ENCODE data around the gene VPS18.
"Not testable (repeated sequence)": the region's sequence is repeated elsewhere in the genome, so short reads cannot be mapped to it uniquely, and the experiment has no call there.

Gene VPS18, protein sequence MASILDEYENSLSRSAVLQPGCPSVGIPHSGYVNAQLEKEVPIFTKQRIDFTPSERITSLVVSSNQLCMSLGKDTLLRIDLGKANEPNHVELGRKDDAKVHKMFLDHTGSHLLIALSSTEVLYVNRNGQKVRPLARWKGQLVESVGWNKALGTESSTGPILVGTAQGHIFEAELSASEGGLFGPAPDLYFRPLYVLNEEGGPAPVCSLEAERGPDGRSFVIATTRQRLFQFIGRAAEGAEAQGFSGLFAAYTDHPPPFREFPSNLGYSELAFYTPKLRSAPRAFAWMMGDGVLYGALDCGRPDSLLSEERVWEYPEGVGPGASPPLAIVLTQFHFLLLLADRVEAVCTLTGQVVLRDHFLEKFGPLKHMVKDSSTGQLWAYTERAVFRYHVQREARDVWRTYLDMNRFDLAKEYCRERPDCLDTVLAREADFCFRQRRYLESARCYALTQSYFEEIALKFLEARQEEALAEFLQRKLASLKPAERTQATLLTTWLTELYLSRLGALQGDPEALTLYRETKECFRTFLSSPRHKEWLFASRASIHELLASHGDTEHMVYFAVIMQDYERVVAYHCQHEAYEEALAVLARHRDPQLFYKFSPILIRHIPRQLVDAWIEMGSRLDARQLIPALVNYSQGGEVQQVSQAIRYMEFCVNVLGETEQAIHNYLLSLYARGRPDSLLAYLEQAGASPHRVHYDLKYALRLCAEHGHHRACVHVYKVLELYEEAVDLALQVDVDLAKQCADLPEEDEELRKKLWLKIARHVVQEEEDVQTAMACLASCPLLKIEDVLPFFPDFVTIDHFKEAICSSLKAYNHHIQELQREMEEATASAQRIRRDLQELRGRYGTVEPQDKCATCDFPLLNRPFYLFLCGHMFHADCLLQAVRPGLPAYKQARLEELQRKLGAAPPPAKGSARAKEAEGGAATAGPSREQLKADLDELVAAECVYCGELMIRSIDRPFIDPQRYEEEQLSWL

GRCh38 chr15:40893733-40894680, at the start of gene VPS18:
TSS of gene VPS18 (plus strand) at chr15:40894450. CDS start at chr15:40894769, 319 bp downstream.
- peak; percentile 97 to 99 (median 97) for DNase-seq (ENCODE audit: low read depth in 3 of 3)

DNA sequence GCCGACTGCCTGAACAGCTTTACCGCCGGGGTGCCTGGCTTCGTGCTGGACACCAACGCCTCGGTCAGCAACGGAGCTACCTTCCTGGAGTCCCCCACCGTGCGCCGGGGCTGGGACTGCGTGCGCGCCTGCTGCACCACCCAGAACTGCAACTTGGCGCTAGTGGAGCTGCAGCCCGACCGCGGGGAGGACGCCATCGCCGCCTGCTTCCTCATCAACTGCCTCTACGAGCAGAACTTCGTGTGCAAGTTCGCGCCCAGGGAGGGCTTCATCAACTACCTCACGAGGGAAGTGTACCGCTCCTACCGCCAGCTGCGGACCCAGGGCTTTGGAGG, 49.6 kb upstream of the VPS18 start:
- DNase-seq (ENCODE audit: low read depth in 3 of 3) = peak in 1 of 3 experiments; percentile 38

DNA sequence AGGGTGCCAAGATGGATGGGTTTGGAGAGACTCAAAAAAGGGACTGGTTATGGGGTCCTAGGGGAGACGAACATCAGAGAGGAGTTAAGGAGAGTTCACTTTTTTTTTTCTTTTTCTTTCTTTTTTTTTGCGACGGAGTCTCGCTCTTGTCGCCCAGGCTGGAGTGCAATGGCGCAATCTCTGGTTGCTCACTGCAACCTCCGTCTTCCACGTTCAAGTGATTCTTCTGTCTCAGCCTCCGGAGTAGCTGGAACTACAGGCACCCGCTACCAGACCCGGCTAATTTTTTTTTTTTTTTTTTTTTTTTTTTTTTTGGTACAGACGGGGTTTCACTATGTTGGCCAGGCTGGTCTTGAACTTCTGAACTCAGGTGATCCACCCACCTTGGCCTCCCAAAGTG, 49.2 kb upstream of the VPS18 start:
- no peak for DNase-seq (ENCODE audit: low read depth in 3 of 3)

DNA sequence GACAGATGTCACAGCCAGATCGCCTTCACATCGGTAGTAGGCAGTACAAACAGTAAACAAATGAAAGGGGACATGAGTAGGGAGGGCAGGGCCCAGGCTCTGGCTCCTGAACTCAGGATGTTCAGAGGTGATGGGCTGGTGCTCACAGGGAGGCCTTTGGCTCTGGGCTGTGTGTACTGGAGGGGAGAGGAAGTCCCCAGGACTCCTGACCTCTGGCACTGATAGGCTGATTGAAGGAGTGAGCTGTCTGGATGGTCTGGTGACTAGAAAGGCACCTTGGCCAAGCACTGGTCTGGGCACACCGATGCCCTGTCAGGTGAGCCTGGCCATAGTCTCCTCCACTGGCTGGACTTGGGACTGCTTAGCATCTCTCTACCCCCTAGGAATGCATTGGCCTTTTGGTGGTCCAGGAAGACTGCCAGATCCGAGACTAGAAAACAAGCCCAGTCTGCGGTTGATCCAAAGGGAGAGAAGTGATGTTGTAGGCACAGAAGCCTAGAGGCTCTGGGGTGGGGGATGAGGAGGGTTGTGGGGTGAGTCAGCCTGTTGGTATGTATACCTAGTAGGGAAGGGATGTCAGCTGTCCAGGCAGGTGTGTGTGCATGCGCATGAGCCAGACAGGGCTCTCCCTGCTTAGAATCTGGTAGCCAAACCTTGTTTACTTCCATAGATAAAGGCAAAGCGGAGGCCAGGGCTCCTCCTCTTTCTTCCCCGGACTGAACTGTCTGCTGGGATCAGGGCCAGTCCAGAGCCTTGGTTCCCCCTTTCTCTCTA, 48.6 kb upstream of the VPS18 start:
- no peak for DNase-seq (ENCODE audit: low read depth in 3 of 3)

DNA sequence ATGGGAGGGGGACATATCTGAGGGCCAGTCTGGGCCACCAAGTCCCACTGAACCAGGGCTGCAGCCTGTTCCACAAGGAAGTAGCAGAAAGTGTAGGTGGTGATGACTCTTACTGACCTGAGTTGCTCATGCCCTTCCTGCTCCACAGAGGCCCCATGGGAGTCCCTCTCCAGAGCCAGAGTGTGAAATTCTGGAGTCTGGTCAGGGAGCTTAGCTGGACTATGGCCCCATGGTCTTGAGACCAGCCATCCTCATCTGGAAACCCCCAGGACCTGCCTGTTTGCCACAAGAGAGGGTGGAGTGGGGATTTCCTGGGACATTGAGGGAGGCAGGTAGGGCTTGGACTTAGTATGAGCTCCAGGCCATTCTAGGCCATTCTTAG, 47.4 kb upstream of the VPS18 start:
- no peak for DNase-seq (ENCODE audit: low read depth in 3 of 3)

DNA sequence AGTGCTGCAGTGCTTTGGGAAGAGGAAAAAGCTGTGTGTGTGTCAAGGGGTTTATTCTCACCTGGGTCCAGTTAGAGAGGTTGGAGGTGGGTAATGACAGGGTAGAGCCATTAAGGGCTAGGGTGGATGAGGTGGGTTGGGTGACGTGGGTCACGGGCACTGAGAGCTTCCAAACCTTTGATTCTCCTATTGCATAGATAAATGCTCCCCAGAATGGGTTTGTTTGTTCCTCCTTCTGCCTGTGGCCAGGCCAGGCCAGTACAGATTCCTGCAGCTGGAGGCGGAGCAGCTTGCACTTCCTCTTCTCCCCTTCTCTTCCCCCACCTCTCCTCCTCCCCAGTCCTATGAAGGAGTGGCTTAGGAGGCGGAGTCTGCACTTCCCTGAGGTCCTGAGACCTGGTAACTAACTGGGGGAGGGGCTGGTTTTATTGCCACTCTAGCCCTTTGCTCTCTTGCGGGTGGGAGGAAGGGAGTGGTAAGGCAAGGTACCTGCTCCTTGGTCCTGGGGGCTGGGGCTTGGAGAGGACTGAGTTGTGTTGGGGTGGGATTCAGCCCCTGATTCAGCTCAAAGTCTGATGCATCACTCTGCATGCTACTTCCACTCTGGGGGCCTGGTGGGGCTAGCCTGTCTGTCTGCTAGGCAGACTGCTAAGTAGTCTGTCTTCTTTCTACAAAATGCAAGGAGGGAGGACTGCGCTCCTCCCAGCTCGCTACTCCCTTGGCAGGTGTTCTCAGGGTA, 46.9 kb upstream of the VPS18 start:
- no peak for DNase-seq (ENCODE audit: low read depth in 3 of 3)

- no peak for DNase-seq (ENCODE audit: low read depth in 3 of 3)
Measured at GRCh38 chr15:40850576-40851112, 43.6 kb upstream of the VPS18 start.

GRCh38 chr15:40852529-40852928, 41.7 kb upstream of the VPS18 start:
- DNase-seq (ENCODE audit: low read depth in 3 of 3) = no peak

DNA sequence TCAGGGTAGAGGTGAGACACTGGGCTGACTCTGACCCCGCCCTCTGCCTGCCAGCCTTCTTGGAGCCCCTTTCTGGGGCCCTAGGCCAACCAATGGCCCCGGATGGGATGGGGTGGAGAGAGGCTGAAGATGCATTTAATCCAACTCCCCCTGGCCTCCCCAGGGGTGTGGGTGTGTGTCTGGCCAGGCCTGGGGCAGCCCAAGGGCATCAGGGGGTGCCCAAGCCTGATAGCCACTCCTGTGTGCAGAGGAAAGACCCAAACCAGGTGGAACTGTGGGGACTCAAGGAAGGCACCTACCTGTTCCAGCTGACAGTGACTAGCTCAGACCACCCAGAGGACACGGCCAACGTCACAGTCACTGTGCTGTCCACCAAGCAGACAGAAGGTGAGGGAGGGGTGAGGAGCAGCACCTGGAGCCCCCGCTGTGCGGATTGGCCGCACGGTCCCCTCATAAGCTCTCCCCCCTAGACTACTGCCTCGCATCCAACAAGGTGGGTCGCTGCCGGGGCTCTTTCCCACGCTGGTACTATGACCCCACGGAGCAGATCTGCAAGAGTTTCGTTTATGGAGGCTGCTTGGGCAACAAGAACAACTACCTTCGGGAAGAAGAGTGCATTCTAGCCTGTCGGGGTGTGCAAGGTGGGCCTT, 40.9 kb upstream of the VPS18 start:
- DNase-seq (ENCODE audit: low read depth in 3 of 3) = no peak

GRCh38 chr15:40854161-40854560, 40.1 kb upstream of the VPS18 start:
- no peak for DNase-seq (ENCODE audit: low read depth in 3 of 3)

DNA sequence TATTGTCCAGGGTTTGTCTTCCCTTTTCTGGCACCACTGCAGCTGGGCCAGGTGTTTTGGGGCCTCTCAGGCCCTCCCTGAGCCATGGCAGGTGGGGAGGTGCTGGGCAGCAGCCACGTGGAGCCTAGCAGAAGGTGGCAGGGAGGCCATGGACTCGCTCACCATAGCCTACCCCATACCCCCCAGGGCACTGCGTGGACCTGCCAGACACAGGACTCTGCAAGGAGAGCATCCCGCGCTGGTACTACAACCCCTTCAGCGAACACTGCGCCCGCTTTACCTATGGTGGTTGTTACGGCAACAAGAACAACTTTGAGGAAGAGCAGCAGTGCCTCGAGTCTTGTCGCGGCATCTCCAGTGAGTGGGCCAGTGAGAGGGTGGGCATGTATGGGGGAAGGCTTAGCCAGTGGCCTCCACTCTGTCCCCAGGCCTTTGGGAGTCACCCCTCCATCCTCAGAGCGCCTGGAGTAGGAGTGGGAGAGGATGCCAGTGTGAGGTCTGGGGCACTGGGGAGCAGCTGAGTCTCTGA, 38.5 kb upstream of the VPS18 start:
- DNase-seq (ENCODE audit: low read depth in 3 of 3) = no peak

DNA sequence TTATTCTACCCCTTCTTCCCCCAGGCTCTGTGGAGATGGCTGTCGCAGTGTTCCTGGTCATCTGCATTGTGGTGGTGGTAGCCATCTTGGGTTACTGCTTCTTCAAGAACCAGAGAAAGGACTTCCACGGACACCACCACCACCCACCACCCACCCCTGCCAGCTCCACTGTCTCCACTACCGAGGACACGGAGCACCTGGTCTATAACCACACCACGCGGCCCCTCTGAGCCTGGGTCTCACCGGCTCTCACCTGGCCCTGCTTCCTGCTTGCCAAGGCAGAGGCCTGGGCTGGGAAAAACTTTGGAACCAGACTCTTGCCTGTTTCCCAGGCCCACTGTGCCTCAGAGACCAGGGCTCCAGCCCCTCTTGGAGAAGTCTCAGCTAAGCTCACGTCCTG, 37.5 kb upstream of the VPS18 start:
- no peak for DNase-seq (ENCODE audit: low read depth in 3 of 3)

- peak; percentile 62 to 76 (median 65) for DNase-seq (ENCODE audit: low read depth in 3 of 3)
Measured at GRCh38 chr15:40857601-40858341, 36.5 kb upstream of the VPS18 start.

GRCh38 chr15:40858706-40859105, 35.5 kb upstream of the VPS18 start:
- no peak for DNase-seq (ENCODE audit: low read depth in 3 of 3)

GRCh38 chr15:40859206-40859851, 34.9 kb upstream of the VPS18 start:
- DNase-seq (ENCODE audit: low read depth in 3 of 3) = peak; percentile 73 to 87 (median 75)

DNA sequence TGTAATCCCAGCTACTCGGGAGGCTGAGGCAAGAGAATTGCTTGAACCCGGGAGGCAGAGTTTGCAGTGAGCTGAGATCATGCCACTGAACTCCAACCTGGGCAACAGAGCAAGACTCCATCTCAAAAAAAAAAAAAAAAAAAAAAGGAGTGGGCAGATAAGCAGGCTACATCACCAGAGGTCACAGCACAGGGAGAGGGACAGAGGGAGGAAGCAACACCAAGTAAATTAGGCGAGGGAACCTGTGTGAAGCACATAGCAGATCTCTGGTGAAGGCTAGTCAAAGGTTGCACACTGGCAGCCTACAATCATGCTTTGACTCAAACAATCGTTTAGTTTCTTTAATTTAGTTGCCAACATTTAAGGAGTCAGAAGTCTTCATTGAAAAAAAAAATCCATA, 33.1 kb upstream of the VPS18 start:
- not testable (repeated sequence) for DNase-seq (ENCODE audit: low read depth in 3 of 3)

DNA sequence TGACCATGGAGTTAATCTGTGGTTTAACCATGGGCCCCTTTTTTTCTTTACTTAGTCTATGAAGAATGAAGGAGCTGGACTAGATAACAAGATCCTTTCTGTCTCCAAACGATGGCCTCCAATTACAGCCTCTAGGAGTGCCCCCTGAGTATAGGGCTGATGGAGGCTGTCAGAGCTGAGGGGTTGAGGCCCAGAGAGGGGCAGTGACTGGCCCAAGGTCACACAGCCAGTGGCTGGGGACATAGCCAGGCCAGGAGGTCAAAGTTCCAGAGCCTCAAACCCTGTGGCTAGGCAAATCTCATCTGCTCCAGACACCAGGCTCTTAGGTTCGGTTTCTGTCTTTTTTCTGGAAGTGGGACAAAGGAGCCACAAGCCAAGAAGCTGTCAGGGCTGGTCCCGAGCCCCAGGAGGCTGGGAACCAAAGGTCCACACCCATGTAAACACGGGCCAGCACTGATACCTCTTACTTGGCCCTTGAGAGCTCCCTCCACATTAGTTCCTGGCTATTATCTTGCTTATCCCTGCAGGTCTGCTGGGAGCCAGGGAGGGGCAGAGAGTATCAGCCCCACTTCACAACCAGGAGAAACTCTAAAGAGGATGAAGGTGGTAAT, 30.5 kb upstream of the VPS18 start:
- DNase-seq (ENCODE audit: low read depth in 3 of 3) = no peak
